ENCODE measurements around the gene DDX54.

DDX54 gene

DNA sequence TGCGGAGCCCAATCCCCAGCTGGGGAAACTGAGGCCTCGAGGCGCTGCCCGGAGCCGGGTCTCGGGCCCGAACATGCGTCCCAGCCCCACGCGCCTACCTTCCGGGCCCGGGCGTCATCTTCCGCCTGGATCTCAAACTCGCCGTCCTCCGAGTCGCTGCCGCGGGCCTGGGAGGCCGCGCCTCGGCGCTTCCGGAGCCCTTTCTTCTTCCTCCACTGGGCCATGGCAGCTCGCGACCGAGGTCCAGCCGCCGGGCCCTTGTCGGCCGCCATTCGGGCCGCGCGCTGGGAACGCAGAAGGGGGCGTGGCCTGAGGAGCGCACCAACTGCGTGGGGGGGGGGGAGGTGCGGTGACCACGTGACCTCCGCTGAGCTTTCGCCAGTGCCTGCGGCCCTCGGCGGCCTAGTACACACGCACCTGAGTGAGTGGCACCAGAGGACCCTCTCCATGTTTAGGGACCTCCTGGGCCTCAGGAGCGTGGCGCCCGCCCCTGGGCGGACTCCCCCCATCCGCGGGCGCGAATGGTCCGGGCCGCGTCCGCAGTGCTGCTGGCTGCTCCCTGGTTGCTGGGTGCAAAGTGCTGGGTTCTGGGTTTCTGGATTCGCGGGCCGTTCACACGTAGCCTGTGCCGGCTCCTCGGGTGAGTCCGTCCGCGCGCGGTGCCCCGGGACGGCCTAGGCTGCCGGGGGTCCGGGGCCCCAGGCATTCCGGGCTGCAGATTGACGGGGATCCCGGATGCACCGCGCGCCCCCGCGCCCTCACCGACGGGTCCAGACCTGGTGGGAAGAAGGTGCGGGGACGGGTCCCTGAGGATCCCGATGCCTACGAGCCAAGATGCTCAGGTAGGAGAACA is at the start of gene DDX54, which contains the start of gene RITA1:
Gene DDX54 (minus strand): TSS at position 299 of the 853 bp plus-strand sequence. CDS start 27 bp downstream, at position 272.
Gene RITA1 (plus strand): TSS at position 542 of the 853 bp plus-strand sequence. CDS start 1,026 bp downstream, outside the sequence.
- Histone ChIP-seq H3K9me3 (ENCODE audit: control insufficient read depth in 1 of 2, low read length in 2 of 2) (no peaks in the 10 kb centered on the region), H3K4me1 (ENCODE audit: control insufficient read depth in 1 of 2, insufficient read depth in 2 of 2, low read length in 2 of 2) (peaks cover 13 to 22% of the 10 kb centered on the region in 2 donors), H3K27me3 (ENCODE audit: low read depth, low read length) (no peaks in the 10 kb centered on the region), H3K4me3 (ENCODE audit: low read depth in 1 of 2, low read length in 2 of 2) (peak within 1 kb of the TSS; percentile 78 to 95), H3K27ac (ENCODE audit: low read length) (peak within 1 kb of the TSS; percentile 80), H3K36me3 (ENCODE audit: control insufficient read depth in 1 of 2, insufficient read depth in 2 of 2, low read length in 2 of 2) (peaks cover 4 to 14% of the 10 kb centered on the region in 2 donors)

DNA sequence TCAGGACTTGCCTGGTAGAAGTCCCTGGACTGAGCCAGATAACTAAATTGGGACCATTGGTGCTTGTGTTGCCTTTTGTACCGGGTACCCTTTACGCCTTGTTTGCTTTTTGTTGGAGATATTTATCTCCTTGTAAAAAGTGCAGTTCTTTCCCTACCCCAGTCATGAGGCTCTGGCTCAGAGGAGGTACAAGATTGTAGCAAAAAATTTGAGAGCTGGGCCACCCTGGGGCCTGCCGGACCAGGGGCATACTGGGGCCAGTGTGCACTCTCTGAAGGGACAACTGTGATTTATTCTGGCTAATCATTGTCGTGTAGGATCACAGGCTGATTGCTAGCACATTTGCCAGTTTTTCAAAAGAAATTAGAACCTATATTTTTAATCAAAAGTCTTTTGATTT is 49.2 kb upstream of the DDX54 start:
- H3K36me3 ChIP-seq (ENCODE audit: control insufficient read depth in 1 of 2, insufficient read depth in 2 of 2, low read length in 2 of 2), result peaks cover 39 to 48% of the 10 kb centered on the region in 2 donors
- no peaks in the 10 kb centered on the region for H3K27me3 ChIP-seq (ENCODE audit: low read depth, low read length)
- H3K4me1 ChIP-seq (ENCODE audit: control insufficient read depth in 1 of 2, insufficient read depth in 2 of 2, low read length in 2 of 2), result peaks cover 4 to 39% of the 10 kb centered on the region in 2 donors
- no peak overlapping the region for H3K27ac ChIP-seq (ENCODE audit: low read length)
- no peaks in the 10 kb centered on the region for H3K9me3 ChIP-seq (ENCODE audit: control insufficient read depth in 1 of 2, low read length in 2 of 2)
- H3K4me3 ChIP-seq (ENCODE audit: low read depth in 1 of 2, low read length in 2 of 2), result no peak overlapping the region

GRCh38 chr12:113233967-113234366 is 48.7 kb upstream of the DDX54 start:
- no peak overlapping the region for H3K27ac ChIP-seq (ENCODE audit: low read length)
- H3K27me3 ChIP-seq (ENCODE audit: low read depth, low read length), result no peaks in the 10 kb centered on the region
- H3K36me3 ChIP-seq (ENCODE audit: control insufficient read depth in 1 of 2, insufficient read depth in 2 of 2, low read length in 2 of 2), result peaks cover 39 to 48% of the 10 kb centered on the region in 2 donors
- peaks cover 0 to 39% of the 10 kb centered on the region in 2 donors for H3K4me1 ChIP-seq (ENCODE audit: control insufficient read depth in 1 of 2, insufficient read depth in 2 of 2, low read length in 2 of 2)
- H3K9me3 ChIP-seq (ENCODE audit: control insufficient read depth in 1 of 2, low read length in 2 of 2), result no peaks in the 10 kb centered on the region
- no peak overlapping the region for H3K4me3 ChIP-seq (ENCODE audit: low read depth in 1 of 2, low read length in 2 of 2)

DNA sequence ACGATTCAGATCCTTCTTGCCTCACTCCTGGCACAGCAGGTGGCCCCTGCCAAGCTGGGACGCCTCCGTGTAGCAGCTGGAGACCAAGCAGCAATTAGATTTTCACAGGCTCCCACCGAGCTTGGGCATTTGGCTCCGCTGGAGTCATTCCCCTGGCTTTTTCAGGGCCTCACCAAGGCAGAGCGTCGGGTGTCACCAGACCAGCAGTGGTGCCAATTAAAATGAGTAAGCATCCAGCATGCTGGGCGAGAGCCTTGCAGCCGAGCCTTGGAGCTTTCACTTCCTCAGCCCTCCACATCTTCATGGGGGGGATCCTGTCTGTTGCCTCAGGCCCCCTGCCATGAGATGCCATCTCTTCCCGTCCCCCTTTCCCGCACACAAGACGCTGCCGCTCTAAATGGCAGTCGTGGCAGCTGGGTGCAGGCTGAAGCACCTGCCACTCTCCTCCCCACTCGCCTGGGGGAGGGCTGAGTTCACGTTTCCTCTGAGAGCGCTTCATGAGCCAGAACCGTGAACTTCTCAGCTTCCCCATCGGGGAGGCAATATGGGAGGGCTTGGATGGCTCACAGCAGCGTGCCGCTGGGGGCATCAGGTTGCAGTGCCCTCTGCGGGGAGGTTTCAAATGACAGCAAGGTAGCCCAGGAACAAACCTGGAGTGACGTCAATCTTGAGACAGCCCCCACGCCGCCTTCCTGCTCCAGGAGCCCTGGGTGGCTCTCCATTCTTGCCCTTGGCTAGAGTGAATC is 47.7 kb upstream of the DDX54 start:
- peaks cover under 1 to 49% of the 10 kb centered on the region in 2 donors for H3K4me1 ChIP-seq (ENCODE audit: control insufficient read depth in 1 of 2, insufficient read depth in 2 of 2, low read length in 2 of 2)
- H3K4me3 ChIP-seq (ENCODE audit: low read depth in 1 of 2, low read length in 2 of 2), result no peak overlapping the region
- H3K36me3 ChIP-seq (ENCODE audit: control insufficient read depth in 1 of 2, insufficient read depth in 2 of 2, low read length in 2 of 2), result peaks cover 42 to 50% of the 10 kb centered on the region in 2 donors
- H3K27me3 ChIP-seq (ENCODE audit: low read depth, low read length), result no peaks in the 10 kb centered on the region
- no peaks in the 10 kb centered on the region for H3K9me3 ChIP-seq (ENCODE audit: control insufficient read depth in 1 of 2, low read length in 2 of 2)
- H3K27ac ChIP-seq (ENCODE audit: low read length), result peak overlapping the region; percentile 72

- peaks cover 6 to 52% of the 10 kb centered on the region in 2 donors for H3K4me1 ChIP-seq (ENCODE audit: control insufficient read depth in 1 of 2, insufficient read depth in 2 of 2, low read length in 2 of 2)
- H3K4me3 ChIP-seq (ENCODE audit: low read depth in 1 of 2, low read length in 2 of 2), result no peak overlapping the region
- H3K9me3 ChIP-seq (ENCODE audit: control insufficient read depth in 1 of 2, low read length in 2 of 2), result no peaks in the 10 kb centered on the region
- H3K36me3 ChIP-seq (ENCODE audit: control insufficient read depth in 1 of 2, insufficient read depth in 2 of 2, low read length in 2 of 2), result peaks cover 45 to 57% of the 10 kb centered on the region in 2 donors
- H3K27me3 ChIP-seq (ENCODE audit: low read depth, low read length), result no peaks in the 10 kb centered on the region
- peak overlapping the region; percentile 72 for H3K27ac ChIP-seq (ENCODE audit: low read length)
These were observed 47.0 kb upstream of the DDX54 start for GRCh38 chr12:113232089-113232839.

DNA sequence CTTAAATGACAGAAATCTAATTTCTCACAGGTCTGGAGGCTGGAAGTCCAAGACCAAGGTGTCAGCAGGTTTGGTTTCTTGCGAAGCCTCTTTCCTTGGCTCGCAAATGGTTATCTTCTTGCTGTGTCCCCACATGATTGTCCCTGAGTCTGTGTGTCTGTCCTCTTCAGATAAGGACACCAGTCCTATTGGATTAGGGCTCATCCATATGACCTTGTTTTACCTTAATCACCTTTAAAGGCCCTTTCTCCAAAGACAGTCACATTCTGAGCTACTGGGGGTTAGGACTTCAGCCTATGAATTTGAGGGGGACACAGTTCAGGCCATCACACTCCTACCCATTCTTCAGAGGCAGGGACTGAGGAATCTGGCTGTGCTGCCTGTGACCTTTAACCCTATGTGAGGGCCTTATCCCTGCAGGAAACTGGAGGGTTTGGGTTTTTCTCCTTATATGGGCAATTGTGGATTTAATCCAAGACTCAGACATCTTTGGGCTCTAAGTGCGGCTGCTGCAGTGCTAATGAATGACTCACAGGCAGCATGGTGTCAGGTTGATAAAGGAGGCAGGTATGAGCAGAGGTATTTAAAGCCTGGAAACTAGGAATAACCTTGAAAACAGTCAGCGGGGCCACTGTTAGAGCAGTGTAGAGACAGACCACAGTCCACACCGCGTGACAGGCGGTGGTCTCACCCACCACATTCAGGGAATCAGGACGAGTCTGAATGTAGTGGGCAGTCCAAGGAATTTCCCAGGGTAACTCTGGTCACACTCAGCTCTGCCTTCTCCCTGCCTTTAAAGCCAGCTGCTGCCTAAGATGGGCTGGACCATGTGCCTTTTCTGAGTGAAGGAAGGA is 46.2 kb upstream of the DDX54 start:
- Histone ChIP-seq H3K4me1 (ENCODE audit: control insufficient read depth in 1 of 2, insufficient read depth in 2 of 2, low read length in 2 of 2) (peaks cover 6 to 46% of the 10 kb centered on the region in 2 donors), H3K27me3 (ENCODE audit: low read depth, low read length) (no peaks in the 10 kb centered on the region), H3K27ac (ENCODE audit: low read length) (peak overlapping the region; percentile 45), H3K36me3 (ENCODE audit: control insufficient read depth in 1 of 2, insufficient read depth in 2 of 2, low read length in 2 of 2) (peaks cover 51 to 63% of the 10 kb centered on the region in 2 donors), H3K4me3 (ENCODE audit: low read depth in 1 of 2, low read length in 2 of 2) (no peak overlapping the region), H3K9me3 (ENCODE audit: control insufficient read depth in 1 of 2, low read length in 2 of 2) (no peaks in the 10 kb centered on the region)

GRCh38 chr12:113230315-113231234 is 45.3 kb upstream of the DDX54 start:
- Histone ChIP-seq H3K4me1 (ENCODE audit: control insufficient read depth in 1 of 2, insufficient read depth in 2 of 2, low read length in 2 of 2) (peaks cover 6 to 46% of the 10 kb centered on the region in 2 donors), H3K36me3 (ENCODE audit: control insufficient read depth in 1 of 2, insufficient read depth in 2 of 2, low read length in 2 of 2) (peaks cover 51 to 63% of the 10 kb centered on the region in 2 donors), H3K9me3 (ENCODE audit: control insufficient read depth in 1 of 2, low read length in 2 of 2) (no peaks in the 10 kb centered on the region), H3K27ac (ENCODE audit: low read length) (peak overlapping the region; percentile 45), H3K4me3 (ENCODE audit: low read depth in 1 of 2, low read length in 2 of 2) (no peak overlapping the region), H3K27me3 (ENCODE audit: low read depth, low read length) (no peaks in the 10 kb centered on the region)

DNA sequence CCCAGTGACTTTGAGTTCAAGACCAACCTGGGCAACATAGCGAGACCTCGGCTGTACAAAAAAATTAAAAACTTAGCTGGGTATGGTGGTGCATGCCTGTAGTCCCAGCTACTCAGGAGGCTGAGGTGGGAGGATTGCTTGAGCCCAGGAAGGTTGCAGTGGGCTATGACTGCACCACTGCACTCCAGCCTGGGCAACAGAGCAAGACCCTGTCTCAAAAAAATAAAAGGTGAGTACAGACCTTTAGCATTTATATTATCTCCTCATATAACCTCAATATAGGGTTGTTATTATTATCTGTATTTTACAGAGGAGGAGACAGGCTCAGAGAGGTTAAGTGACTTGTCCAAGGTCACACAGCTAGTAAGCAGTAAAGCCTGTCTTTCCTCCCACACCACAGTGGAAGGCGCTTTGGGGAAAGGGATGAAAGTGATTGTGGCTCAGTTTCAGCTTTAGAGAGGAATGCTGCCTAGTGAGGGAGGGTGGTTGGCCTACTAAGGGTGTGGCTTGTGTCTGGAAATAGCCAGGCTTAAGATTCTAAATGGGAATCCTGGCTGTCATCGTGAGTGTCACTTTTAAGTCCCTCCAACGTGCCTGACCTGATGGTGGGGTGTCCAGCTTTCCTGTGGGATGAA is 43.2 kb upstream of the DDX54 start:
- H3K9me3 ChIP-seq (ENCODE audit: control insufficient read depth in 1 of 2, low read length in 2 of 2), result no peaks in the 10 kb centered on the region
- H3K4me3 ChIP-seq (ENCODE audit: low read depth in 1 of 2, low read length in 2 of 2), result no peak overlapping the region
- peaks cover 43 to 51% of the 10 kb centered on the region in 2 donors for H3K36me3 ChIP-seq (ENCODE audit: control insufficient read depth in 1 of 2, insufficient read depth in 2 of 2, low read length in 2 of 2)
- H3K27me3 ChIP-seq (ENCODE audit: low read depth, low read length), result no peaks in the 10 kb centered on the region
- peaks cover 6 to 49% of the 10 kb centered on the region in 2 donors for H3K4me1 ChIP-seq (ENCODE audit: control insufficient read depth in 1 of 2, insufficient read depth in 2 of 2, low read length in 2 of 2)
- no peak overlapping the region for H3K27ac ChIP-seq (ENCODE audit: low read length)

GRCh38 chr12:113227686-113228391 is 42.6 kb upstream of the DDX54 start:
- Histone ChIP-seq H3K4me1 (ENCODE audit: control insufficient read depth in 1 of 2, insufficient read depth in 2 of 2, low read length in 2 of 2) (peaks cover 6 to 47% of the 10 kb centered on the region in 2 donors), H3K36me3 (ENCODE audit: control insufficient read depth in 1 of 2, insufficient read depth in 2 of 2, low read length in 2 of 2) (peaks cover 36 to 45% of the 10 kb centered on the region in 2 donors), H3K27me3 (ENCODE audit: low read depth, low read length) (no peaks in the 10 kb centered on the region), H3K9me3 (ENCODE audit: control insufficient read depth in 1 of 2, low read length in 2 of 2) (no peaks in the 10 kb centered on the region), H3K27ac (ENCODE audit: low read length) (peak overlapping the region; percentile 45), H3K4me3 (ENCODE audit: low read depth in 1 of 2, low read length in 2 of 2) (no peak overlapping the region)
